WI38 (cell line): Measurements from ENCODE around the gene P3H4.

ENCODE experiments used
- H3K4me3 ChIP-seq: 2 replicates; pipeline ENCODE4 v1.5.1; 2011; ENCODE audit warnings: low read depth, mild to moderate bottlenecking, control low read depth, low read length
- TF ChIP-seq, protein P1 (sequence below): IDR thresholded peaks from 2 replicates; pipeline ENCODE4 v1.5.1; 2012; ENCODE audit warnings: low read depth, mild to moderate bottlenecking, control low read depth, low read length

P3H4 gene

GRCh38 chr17:41823580-41823979 lies 11.8 kb upstream of the P3H4 start:
- H3K4me3 ChIP-seq = no peak overlapping the region
- TF ChIP-seq, protein P1, sequence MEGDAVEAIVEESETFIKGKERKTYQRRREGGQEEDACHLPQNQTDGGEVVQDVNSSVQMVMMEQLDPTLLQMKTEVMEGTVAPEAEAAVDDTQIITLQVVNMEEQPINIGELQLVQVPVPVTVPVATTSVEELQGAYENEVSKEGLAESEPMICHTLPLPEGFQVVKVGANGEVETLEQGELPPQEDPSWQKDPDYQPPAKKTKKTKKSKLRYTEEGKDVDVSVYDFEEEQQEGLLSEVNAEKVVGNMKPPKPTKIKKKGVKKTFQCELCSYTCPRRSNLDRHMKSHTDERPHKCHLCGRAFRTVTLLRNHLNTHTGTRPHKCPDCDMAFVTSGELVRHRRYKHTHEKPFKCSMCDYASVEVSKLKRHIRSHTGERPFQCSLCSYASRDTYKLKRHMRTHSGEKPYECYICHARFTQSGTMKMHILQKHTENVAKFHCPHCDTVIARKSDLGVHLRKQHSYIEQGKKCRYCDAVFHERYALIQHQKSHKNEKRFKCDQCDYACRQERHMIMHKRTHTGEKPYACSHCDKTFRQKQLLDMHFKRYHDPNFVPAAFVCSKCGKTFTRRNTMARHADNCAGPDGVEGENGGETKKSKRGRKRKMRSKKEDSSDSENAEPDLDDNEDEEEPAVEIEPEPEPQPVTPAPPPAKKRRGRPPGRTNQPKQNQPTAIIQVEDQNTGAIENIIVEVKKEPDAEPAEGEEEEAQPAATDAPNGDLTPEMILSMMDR = no peak

GRCh38 chr17:41823141-41823524 lies 11.4 kb upstream of the P3H4 start:
- no peak overlapping the region for H3K4me3 ChIP-seq
- TF ChIP-seq, protein P1 = no peak

DNA sequence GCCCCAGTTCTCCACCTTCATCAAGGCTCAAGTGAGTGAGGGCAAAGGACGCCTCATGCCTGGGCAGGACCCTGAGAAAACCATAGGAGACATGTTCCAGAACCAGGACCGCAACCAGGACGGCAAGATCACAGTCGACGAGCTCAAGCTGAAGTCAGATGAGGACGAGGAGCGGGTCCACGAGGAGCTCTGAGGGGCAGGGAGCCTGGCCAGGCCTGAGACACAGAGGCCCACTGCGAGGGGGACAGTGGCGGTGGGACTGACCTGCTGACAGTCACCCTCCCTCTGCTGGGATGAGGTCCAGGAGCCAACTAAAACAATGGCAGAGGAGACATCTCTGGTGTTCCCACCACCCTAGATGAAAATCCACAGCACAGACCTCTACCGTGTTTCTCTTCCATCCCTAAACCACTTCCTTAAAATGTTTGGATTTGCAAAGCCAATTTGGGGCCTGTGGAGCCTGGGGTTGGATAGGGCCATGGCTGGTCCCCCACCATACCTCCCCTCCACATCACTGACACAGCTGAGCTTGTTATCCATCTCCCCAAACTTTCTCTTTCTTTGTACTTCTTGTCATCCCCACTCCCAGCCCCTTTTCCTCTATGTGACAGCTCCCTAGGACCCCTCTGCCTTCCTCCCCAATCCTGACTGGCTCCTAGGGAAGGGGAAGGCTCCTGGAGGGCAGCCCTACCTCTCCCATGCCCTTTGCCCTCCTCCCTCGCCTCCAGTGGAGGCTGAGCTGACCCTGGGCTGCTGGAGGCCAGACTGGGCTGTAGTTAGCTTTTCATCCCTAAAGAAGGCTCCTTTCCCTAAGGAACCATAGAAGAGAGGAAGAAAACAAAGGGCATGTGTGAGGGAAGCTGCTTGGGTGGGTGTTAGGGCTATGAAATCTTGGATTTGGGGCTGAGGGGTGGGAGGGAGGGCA lies 10.7 kb upstream of the P3H4 start:
- TF ChIP-seq, protein P1 = no peak

DNA sequence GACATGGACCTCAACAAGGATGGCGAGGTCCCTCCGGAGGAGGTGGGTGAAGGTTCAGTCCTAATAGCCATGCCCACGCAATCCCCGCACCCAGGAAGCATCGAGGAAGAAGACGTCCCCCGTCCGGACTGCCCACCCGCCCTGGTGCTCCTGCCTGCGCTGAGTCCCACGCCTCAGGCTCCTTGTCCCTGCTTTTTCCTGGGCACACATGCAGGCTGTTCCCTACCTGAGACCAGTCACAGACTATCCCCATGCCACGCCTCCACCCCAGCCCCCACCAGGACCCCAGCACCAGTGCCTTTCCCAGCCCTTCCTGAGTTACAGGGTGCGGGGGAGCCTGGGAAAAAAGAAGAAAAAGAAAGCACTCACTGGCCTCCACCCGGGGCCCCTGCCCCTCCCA lies 10.0 kb upstream of the P3H4 start:
- no peak overlapping the region for H3K4me3 ChIP-seq
- TF ChIP-seq, protein P1 = no peak

More for the DNA sequence above, 10.7 kb upstream of the P3H4 start:
- H3K4me3 ChIP-seq = no peak overlapping the region

- TF ChIP-seq, protein P1 = no peak
Observed at GRCh38 chr17:41818024-41818423, 6.3 kb upstream of the P3H4 start.

GRCh38 chr17:41816637-41817320 lies 5.0 kb upstream of the P3H4 start:
- H3K4me3 ChIP-seq = no peak overlapping the region
- TF ChIP-seq, protein P1 = no peak

More at GRCh38 chr17:41818024-41818423, 6.3 kb upstream of the P3H4 start:
- no peak overlapping the region for H3K4me3 ChIP-seq

GRCh38 chr17:41814195-41814594 lies 2.4 kb upstream of the P3H4 start:
- H3K4me3 ChIP-seq = peak overlapping the region; percentile 95
- TF ChIP-seq, protein P1 = no peak
